GM21619 (cell line): ENCODE measurements around the gene TAS2R40.

Source experiments
- ATAC-seq: cut with Tn5 transposase; IDR thresholded peaks from one replicate; pipeline ENCODE4 v1.9.1; 2021; ENCODE audit not compliant: unreplicated experiment

The TAS2R40 gene

GRCh38 chr7:143222782-143223181 lies 945 bp downstream of the TAS2R40 start:
- no peak for ATAC-seq

- ATAC-seq, result no peak
These were observed 1.9 kb downstream of the TAS2R40 start for GRCh38 chr7:143223784-143224183.

GRCh38 chr7:143225047-143225446 lies 3.2 kb downstream of the TAS2R40 start:
- ATAC-seq, result no peak

- no peak for ATAC-seq
These were observed 6.0 kb downstream of the TAS2R40 start for GRCh38 chr7:143227806-143228205.

- ATAC-seq, result no peak
These were observed 7.4 kb downstream of the TAS2R40 start for GRCh38 chr7:143229054-143229790.

GRCh38 chr7:143230602-143231457 lies 9.0 kb downstream of the TAS2R40 start:
- no peak for ATAC-seq

GRCh38 chr7:143233816-143234532 lies 12.1 kb downstream of the TAS2R40 start:
- no peak for ATAC-seq

- no peak for ATAC-seq
These were observed 12.7 kb downstream of the TAS2R40 start for GRCh38 chr7:143234533-143234875.

- no peak for ATAC-seq
These were observed 13.7 kb downstream of the TAS2R40 start for GRCh38 chr7:143235561-143235960.

GRCh38 chr7:143236408-143236990 lies 14.7 kb downstream of the TAS2R40 start:
- no peak for ATAC-seq

GRCh38 chr7:143237366-143237765 lies 15.5 kb downstream of the TAS2R40 start:
- ATAC-seq, result no peak

- no peak for ATAC-seq
These were observed 16.6 kb downstream of the TAS2R40 start for GRCh38 chr7:143238289-143238980.

- no peak for ATAC-seq
These were observed 18.0 kb downstream of the TAS2R40 start for GRCh38 chr7:143239813-143240212.

GRCh38 chr7:143240291-143241168 lies 18.7 kb downstream of the TAS2R40 start:
- peak; percentile 99 for ATAC-seq

- no peak for ATAC-seq
These were observed 20.5 kb downstream of the TAS2R40 start for GRCh38 chr7:143242306-143242705.

GRCh38 chr7:143243111-143243510 lies 21.3 kb downstream of the TAS2R40 start:
- no peak for ATAC-seq

- ATAC-seq, result no peak
These were observed 21.8 kb downstream of the TAS2R40 start for GRCh38 chr7:143243614-143244013.

GRCh38 chr7:143244321-143244720 lies 22.5 kb downstream of the TAS2R40 start:
- no peak for ATAC-seq

GRCh38 chr7:143245123-143245522 lies 23.3 kb downstream of the TAS2R40 start:
- no peak for ATAC-seq

GRCh38 chr7:143247372-143247771 lies 25.5 kb downstream of the TAS2R40 start:
- ATAC-seq, result no peak
